ENCODE measurements around the gene ELAC2. TPM values are rescaled to one million over a fixed set of nuclear protein-coding genes. Genes with fewer than 3 reads are reported as not detected.
"Not testable (repeated sequence)": the region's sequence is repeated elsewhere in the genome, so short reads cannot be mapped to it uniquely, and the experiment has no call there.

ELAC2 gene
- total and polyA plus RNA-seq, 10 of the 15 experiments (the other 5 are each of a cell fraction or from before 2014, with no cell fraction given) = 5.1 to 146 (median 79.4) TPM

- H2AFZ ChIP-seq (ENCODE audit: control insufficient read depth, low read depth, low read length); BruUV-seq (replicated peaks); RAD21 ChIA-PET (ENCODE audit: unreplicated experiment); H3K79me2 ChIP-seq (ENCODE audit: control insufficient read depth, insufficient read depth, low read length); H3K4me2 ChIP-seq (ENCODE audit: control insufficient read depth, insufficient read depth); SMC1A ChIA-PET (ENCODE audit: uncharacterized antibody, unreplicated experiment); FAIRE-seq; H3K4me3 ChIP-seq; H3K9ac ChIP-seq (ENCODE audit: control insufficient read depth, insufficient read depth, low read length); POLR2A ChIA-PET; H3K27me3 ChIP-seq (replicated peaks in 1 of 2; ENCODE audit: control insufficient read depth in 2 of 2, insufficient read depth in 2 of 2, low read length in 1 of 2); intact Hi-C loops (cut with micrococcal nuclease; ENCODE audit: unreplicated experiment); H3K27ac ChIP-seq (ENCODE audit: control insufficient read depth, insufficient read depth); H3K4me1 ChIP-seq (ENCODE audit: control insufficient read depth, insufficient read depth, low read length); H3K9me3 ChIP-seq (replicated peaks; ENCODE audit: control insufficient read depth, insufficient read depth, low read length); H4K20me1 ChIP-seq (ENCODE audit: control insufficient read depth, insufficient read depth); in situ Hi-C loops (cut with MboI); CTCF ChIA-PET; ATAC-seq; DNase-seq (ENCODE audit: low read depth, low spot score); H3K36me3 ChIP-seq (ENCODE audit: control insufficient read depth in 2 of 2, insufficient read depth in 2 of 2, low read length in 1 of 2): not testable (repeated sequence)
- WGBS (ENCODE audit: insufficient coverage, insufficient replicate concordance, low lambda C conversion rate, missing lambda C conversion rate) = 52% methylated on average over 4 of the region's 6 CpGs
Observed at GRCh38 chr17:12978787-12979186, 39.0 kb downstream of the ELAC2 start.

- no peak overlapping the region for H3K4me3 ChIP-seq
- H2AFZ ChIP-seq (ENCODE audit: control insufficient read depth, low read depth, low read length) = no peak overlapping the region
- H3K4me1 ChIP-seq (ENCODE audit: control insufficient read depth, insufficient read depth, low read length) = no peaks in the 10 kb centered on the region
- in situ Hi-C loops (cut with MboI) (no loop called here), intact Hi-C loops (cut with micrococcal nuclease; ENCODE audit: unreplicated experiment) (no loop called here)
- SMC1A ChIA-PET (ENCODE audit: uncharacterized antibody, unreplicated experiment) = no interaction called here
- no peaks in the 10 kb centered on the region for H3K79me2 ChIP-seq (ENCODE audit: control insufficient read depth, insufficient read depth, low read length)
- DNase-seq (ENCODE audit: low read depth, low spot score) (no peak), ATAC-seq (no peak), FAIRE-seq (no peak)
- no peaks in the 10 kb centered on the region for H3K36me3 ChIP-seq (ENCODE audit: control insufficient read depth in 2 of 2, insufficient read depth in 2 of 2, low read length in 1 of 2)
- no peak overlapping the region for H3K27ac ChIP-seq (ENCODE audit: control insufficient read depth, insufficient read depth)
- no peak overlapping the region for H3K4me2 ChIP-seq (ENCODE audit: control insufficient read depth, insufficient read depth)
- 46% methylated on average over 13 of the region's 13 CpGs for WGBS (ENCODE audit: insufficient coverage, insufficient replicate concordance, low lambda C conversion rate, missing lambda C conversion rate)
- no peaks in the 10 kb centered on the region for H3K27me3 ChIP-seq (replicated peaks in 1 of 2; ENCODE audit: control insufficient read depth in 2 of 2, insufficient read depth in 2 of 2, low read length in 1 of 2)
- POLR2A ChIA-PET = no interaction called here
- no peak overlapping the region for H3K9ac ChIP-seq (ENCODE audit: control insufficient read depth, insufficient read depth, low read length)
- BruUV-seq (replicated peaks) = no TSS peak
- H4K20me1 ChIP-seq (ENCODE audit: control insufficient read depth, insufficient read depth) = no peaks in the 10 kb centered on the region
- no peaks in the 10 kb centered on the region for H3K9me3 ChIP-seq (replicated peaks; ENCODE audit: control insufficient read depth, insufficient read depth, low read length)
- RAD21 ChIA-PET (ENCODE audit: unreplicated experiment) = no interaction called here
- CTCF ChIA-PET = interaction anchor here (0.8 to 0.9 kb wide), 2 partner anchors 53 to 719 kb away, joined by 3 read pairs; no protein-coding TSS in a partner anchor
- TF ChIP-seq ELK1 (IDR thresholded peaks at IDR 0.05; ENCODE audit: low read depth, low read length) (no peak), BCL3 (IDR thresholded peaks at IDR 0.05; ENCODE audit: borderline replicate concordance, insufficient read depth, low read depth, low read length, poor library complexity, severe bottlenecking) (no peak), CREB1 (IDR thresholded peaks at IDR 0.05; ENCODE audit: low read depth) (no peak), MEF2B (IDR thresholded peaks at IDR 0.05; ENCODE audit: partially characterized antibody, poor library complexity, severe bottlenecking) (no peak), EED (IDR thresholded peaks at IDR 0.05; ENCODE audit: low read depth) (no peak)
- TF ChIP-seq, protein P1, sequence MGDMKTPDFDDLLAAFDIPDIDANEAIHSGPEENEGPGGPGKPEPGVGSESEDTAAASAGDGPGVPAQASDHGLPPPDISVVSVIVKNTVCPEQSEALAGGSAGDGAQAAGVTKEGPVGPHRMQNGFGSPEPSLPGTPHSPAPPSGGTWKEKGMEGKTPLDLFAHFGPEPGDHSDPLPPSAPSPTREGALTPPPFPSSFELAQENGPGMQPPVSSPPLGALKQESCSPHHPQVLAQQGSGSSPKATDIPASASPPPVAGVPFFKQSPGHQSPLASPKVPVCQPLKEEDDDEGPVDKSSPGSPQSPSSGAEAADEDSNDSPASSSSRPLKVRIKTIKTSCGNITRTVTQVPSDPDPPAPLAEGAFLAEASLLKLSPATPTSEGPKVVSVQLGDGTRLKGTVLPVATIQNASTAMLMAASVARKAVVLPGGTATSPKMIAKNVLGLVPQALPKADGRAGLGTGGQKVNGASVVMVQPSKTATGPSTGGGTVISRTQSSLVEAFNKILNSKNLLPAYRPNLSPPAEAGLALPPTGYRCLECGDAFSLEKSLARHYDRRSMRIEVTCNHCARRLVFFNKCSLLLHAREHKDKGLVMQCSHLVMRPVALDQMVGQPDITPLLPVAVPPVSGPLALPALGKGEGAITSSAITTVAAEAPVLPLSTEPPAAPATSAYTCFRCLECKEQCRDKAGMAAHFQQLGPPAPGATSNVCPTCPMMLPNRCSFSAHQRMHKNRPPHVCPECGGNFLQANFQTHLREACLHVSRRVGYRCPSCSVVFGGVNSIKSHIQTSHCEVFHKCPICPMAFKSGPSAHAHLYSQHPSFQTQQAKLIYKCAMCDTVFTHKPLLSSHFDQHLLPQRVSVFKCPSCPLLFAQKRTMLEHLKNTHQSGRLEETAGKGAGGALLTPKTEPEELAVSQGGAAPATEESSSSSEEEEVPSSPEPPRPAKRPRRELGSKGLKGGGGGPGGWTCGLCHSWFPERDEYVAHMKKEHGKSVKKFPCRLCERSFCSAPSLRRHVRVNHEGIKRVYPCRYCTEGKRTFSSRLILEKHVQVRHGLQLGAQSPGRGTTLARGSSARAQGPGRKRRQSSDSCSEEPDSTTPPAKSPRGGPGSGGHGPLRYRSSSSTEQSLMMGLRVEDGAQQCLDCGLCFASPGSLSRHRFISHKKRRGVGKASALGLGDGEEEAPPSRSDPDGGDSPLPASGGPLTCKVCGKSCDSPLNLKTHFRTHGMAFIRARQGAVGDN (IDR thresholded peaks at IDR 0.05) = no peak
Observed at GRCh38 chr17:12977008-12977751, 40.6 kb downstream of the ELAC2 start.

Measured in GM12878 (cell line).